ENCODE measurements around the gene PSMD13. TPM values are rescaled to one million over a fixed set of nuclear protein-coding genes. Genes with fewer than 3 reads are reported as not detected.

PSMD13 gene
- total and polyA plus RNA-seq, 2 experiments from 2014 or later, result 91.8 to 146 TPM

DNA sequence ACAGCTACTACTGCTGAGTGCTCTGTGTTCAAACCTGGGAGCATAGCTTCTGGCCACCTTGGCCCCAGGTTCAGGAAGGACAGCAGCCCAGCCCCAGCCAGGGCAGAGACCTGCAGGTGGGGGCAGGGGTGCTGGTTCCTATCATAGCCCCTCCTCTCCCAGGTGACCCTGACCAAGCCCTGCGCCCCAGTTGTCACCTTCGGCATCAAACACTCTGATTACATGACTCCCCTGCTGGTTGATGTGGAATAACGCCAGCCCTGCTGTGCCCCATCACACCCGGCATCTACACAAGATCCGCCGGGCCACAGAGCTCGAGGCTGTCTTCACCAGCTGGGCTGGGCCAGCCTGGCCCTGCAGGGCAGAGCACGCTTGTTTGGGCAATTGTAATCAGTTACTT, 37.0 kb upstream of the PSMD13 start:
- Histone ChIP-seq H3K79me2 (peaks cover 12% of the 10 kb centered on the region), H3K36me3 (replicated peaks; ENCODE audit: insufficient read depth, low read depth) (no peaks in the 10 kb centered on the region), H3K27ac (no peak overlapping the region), H3K4me3 (no peak overlapping the region), H3K4me1 (ENCODE audit: insufficient read depth) (no peaks in the 10 kb centered on the region), H3K4me2 (no peak overlapping the region), H4K20me1 (ENCODE audit: insufficient read depth, poor library complexity, severe bottlenecking) (peaks cover 25% of the 10 kb centered on the region), H3K27me3 (no peaks in the 10 kb centered on the region), H3K9me3 (ENCODE audit: low read depth) (no peaks in the 10 kb centered on the region), H3K9me2 (replicated peaks; ENCODE audit: insufficient read depth) (no peaks in the 10 kb centered on the region), H2AFZ (no peak overlapping the region)
- TF ChIP-seq EZH2 (IDR thresholded peaks at IDR 0.05; ENCODE audit: borderline replicate concordance) (no peak), EZH2phosphoT487 (IDR thresholded peaks at IDR 0.05; ENCODE audit: low read depth, severe bottlenecking, unreplicated experiment) (no peak)
- TF ChIP-seq, protein P1, sequence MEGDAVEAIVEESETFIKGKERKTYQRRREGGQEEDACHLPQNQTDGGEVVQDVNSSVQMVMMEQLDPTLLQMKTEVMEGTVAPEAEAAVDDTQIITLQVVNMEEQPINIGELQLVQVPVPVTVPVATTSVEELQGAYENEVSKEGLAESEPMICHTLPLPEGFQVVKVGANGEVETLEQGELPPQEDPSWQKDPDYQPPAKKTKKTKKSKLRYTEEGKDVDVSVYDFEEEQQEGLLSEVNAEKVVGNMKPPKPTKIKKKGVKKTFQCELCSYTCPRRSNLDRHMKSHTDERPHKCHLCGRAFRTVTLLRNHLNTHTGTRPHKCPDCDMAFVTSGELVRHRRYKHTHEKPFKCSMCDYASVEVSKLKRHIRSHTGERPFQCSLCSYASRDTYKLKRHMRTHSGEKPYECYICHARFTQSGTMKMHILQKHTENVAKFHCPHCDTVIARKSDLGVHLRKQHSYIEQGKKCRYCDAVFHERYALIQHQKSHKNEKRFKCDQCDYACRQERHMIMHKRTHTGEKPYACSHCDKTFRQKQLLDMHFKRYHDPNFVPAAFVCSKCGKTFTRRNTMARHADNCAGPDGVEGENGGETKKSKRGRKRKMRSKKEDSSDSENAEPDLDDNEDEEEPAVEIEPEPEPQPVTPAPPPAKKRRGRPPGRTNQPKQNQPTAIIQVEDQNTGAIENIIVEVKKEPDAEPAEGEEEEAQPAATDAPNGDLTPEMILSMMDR (IDR thresholded peaks at IDR 0.05; ENCODE audit: poor library complexity), result no peak
- no peak for DNase-seq (ENCODE audit: low spot score)
- 81% methylated on average over 8 of the region's 8 CpGs for whole genome bisulfite sequencing (ENCODE audit: low lambda C conversion rate, missing lambda C conversion rate)

DNA sequence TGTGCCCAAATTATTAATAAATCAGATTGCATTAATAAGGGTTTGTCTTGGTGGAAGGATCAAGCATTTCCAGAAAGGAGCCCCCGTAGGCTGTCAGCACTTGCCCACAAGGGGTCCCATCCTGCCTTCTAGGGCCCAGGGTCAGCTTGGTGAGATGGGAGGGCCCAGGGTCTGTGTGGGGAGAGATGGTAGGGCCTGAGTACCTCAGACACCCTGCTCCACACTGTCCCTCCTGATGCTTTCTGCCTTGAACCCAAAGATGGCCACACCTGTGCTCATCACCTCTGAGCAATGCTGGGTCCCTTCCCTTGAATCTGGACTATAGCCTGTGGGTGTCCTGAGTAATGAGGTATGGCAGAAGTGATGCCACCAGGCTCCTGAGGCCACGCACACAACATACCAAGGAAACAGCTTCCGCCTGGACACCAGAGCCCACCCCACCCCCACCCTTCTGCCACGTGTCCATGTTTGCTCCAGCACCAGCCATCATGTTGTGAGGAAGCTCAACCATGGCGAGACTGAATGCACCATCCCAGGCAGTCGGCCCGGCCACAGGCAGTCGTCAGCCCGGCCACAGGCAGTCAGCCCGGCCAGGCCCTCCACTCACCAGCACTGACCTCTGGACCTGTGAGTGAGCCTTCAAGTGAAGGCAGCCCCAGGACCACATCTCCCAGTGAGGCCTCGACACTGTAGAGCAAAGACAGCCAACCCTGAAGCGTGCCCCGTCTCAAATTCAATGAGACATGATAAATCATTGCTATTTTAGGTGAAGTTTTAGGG, 36.4 kb upstream of the PSMD13 start:
- 91% methylated on average over 13 of the region's 13 CpGs for WGBS (ENCODE audit: low lambda C conversion rate, missing lambda C conversion rate)
- DNase-seq (ENCODE audit: low spot score), result no peak

DNA sequence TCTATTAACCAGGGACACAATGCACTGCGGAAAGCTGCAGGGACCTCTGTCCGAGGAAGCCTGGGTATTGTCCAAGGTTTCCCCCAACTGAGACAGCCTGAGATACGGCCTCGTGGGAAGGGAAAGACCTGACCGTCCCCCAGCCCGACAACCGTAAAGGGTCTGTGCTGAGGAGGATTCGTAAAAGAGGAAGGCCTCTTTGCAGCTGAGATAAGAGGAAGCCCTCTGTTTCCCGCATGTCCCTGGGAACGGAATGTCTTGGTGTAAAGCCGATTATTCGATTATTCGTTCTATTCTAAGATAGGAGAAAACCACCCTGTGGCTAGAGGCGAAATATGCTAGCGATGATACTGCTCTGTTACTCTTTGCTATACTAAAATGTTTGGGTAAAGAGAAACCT, 34.8 kb upstream of the PSMD13 start:
- H4K20me1 ChIP-seq (ENCODE audit: insufficient read depth, poor library complexity, severe bottlenecking), result peaks cover 40% of the 10 kb centered on the region
- H3K79me2 ChIP-seq, result peaks cover 34% of the 10 kb centered on the region
- H3K9me3 ChIP-seq (ENCODE audit: low read depth), result no peaks in the 10 kb centered on the region
- H3K9me2 ChIP-seq (replicated peaks; ENCODE audit: insufficient read depth), result no peaks in the 10 kb centered on the region
- no peaks in the 10 kb centered on the region for H3K36me3 ChIP-seq (replicated peaks; ENCODE audit: insufficient read depth, low read depth)
- no peaks in the 10 kb centered on the region for H3K27me3 ChIP-seq
- no peak overlapping the region for H3K4me3 ChIP-seq
- H3K27ac ChIP-seq, result no peak overlapping the region
- H3K4me1 ChIP-seq (ENCODE audit: insufficient read depth), result peaks cover 12% of the 10 kb centered on the region
- TF ChIP-seq EZH2phosphoT487 (IDR thresholded peaks at IDR 0.05; ENCODE audit: low read depth, severe bottlenecking, unreplicated experiment), result no peak
- TF ChIP-seq, protein P1 (IDR thresholded peaks at IDR 0.05; ENCODE audit: poor library complexity), result no peak
- no peak for TF ChIP-seq EZH2 (IDR thresholded peaks at IDR 0.05; ENCODE audit: borderline replicate concordance)
- H2AFZ ChIP-seq, result no peak overlapping the region
- WGBS (ENCODE audit: low lambda C conversion rate, missing lambda C conversion rate), result 65% methylated on average over 15 of the region's 15 CpGs
- H3K4me2 ChIP-seq, result no peak overlapping the region
- DNase-seq (ENCODE audit: low spot score), result no peak

More for the DNA sequence above, 36.4 kb upstream of the PSMD13 start:
- TF ChIP-seq, protein P1 (IDR thresholded peaks at IDR 0.05; ENCODE audit: poor library complexity), result no peak
- TF ChIP-seq EZH2phosphoT487 (IDR thresholded peaks at IDR 0.05; ENCODE audit: low read depth, severe bottlenecking, unreplicated experiment) (no peak), EZH2 (IDR thresholded peaks at IDR 0.05; ENCODE audit: borderline replicate concordance) (no peak)
- Histone ChIP-seq H3K9me2 (replicated peaks; ENCODE audit: insufficient read depth) (no peaks in the 10 kb centered on the region), H3K27me3 (no peaks in the 10 kb centered on the region), H3K4me3 (no peak overlapping the region), H3K9me3 (ENCODE audit: low read depth) (no peaks in the 10 kb centered on the region), H3K79me2 (peaks cover 18% of the 10 kb centered on the region), H4K20me1 (ENCODE audit: insufficient read depth, poor library complexity, severe bottlenecking) (peaks cover 30% of the 10 kb centered on the region), H3K36me3 (replicated peaks; ENCODE audit: insufficient read depth, low read depth) (no peaks in the 10 kb centered on the region), H3K4me2 (no peak overlapping the region), H3K4me1 (ENCODE audit: insufficient read depth) (peaks cover 3% of the 10 kb centered on the region), H3K27ac (no peak overlapping the region), H2AFZ (no peak overlapping the region)

Measured in hepatocyte (in vitro differentiated cells).